Neural progenitor cell (in vitro differentiated cells): ENCODE data around the gene SIAE. TPM values are rescaled to one million over a fixed set of nuclear protein-coding genes. Genes with fewer than 3 reads are reported as not detected.

ENCODE experiments used
- DNase-seq: peaks from one replicate; pipeline ENCODE4 v3.0.0-alpha.2; 2016; ENCODE audit warnings: low spot score
- H2AFZ ChIP-seq: fragments of 200-600 bp; sonication (generic); replicated peaks from 2 replicates; pipeline ENCODE4 v1.6.1; 2016; ENCODE audit warnings: antibody characterized with exemption
- H3F3A ChIP-seq: fragments of 200-600 bp; sonication (generic); 2 replicates; pipeline ENCODE4 v1.6.1; 2016; ENCODE audit warnings: antibody characterized with exemption, low read depth
- H3K27ac ChIP-seq: fragments of 200-600 bp; sonication (generic); 2 replicates; pipeline ENCODE4 v1.5.1; 2016; ENCODE audit warnings: mild to moderate bottlenecking
- H3K27me3 ChIP-seq: fragments of 200-600 bp; sonication (generic); 2 replicates; pipeline ENCODE4 v1.6.1; 2016; ENCODE audit warnings: mild to moderate bottlenecking, moderate library complexity
- H3K36me3 ChIP-seq: fragments of 200-600 bp; sonication (generic); 2 replicates; pipeline ENCODE4 v1.5.1; 2016
- H3K4me1 ChIP-seq: fragments of 200-600 bp; sonication (generic); 2 replicates; pipeline ENCODE4 v1.6.1; 2016; ENCODE audit warnings: mixed run types
- H3K4me2 ChIP-seq: fragments of 200-600 bp; sonication (generic); 2 replicates; pipeline ENCODE4 v1.6.1; 2016
- H3K4me3 ChIP-seq: fragments of 200-600 bp; sonication (generic); 2 replicates; pipeline ENCODE4 v1.5.1; 2016
- H3K79me2 ChIP-seq: fragments of 200-600 bp; sonication (generic); 2 replicates; pipeline ENCODE4 v1.6.1; 2016; ENCODE audit warnings: low read depth
- H3K9ac ChIP-seq: fragments of 200-600 bp; sonication (generic); 2 replicates; pipeline ENCODE4 v1.6.1; 2016
- H3K9me3 ChIP-seq: fragments of 200-600 bp; sonication (generic); 2 replicates; pipeline ENCODE4 v1.5.1; 2016; ENCODE audit warnings: low read depth
- H4K20me1 ChIP-seq: fragments of 200-600 bp; sonication (generic); 2 replicates; pipeline ENCODE4 v1.6.1; 2016; ENCODE audit warnings: low read depth
- H3K27ac Mint-ChIP-seq: 3 replicates; pipeline ENCODE4 v1.8.0; 2021; ENCODE audit warnings: mixed read lengths
- H3K27me3 Mint-ChIP-seq: 2 replicates; pipeline ENCODE4 v1.8.0; 2022; ENCODE audit warnings: low read depth, mild to moderate bottlenecking, inconsistent platforms, moderate library complexity, mixed read lengths; ENCODE audit not compliant: insufficient read depth
- H3K36me3 Mint-ChIP-seq: 3 replicates; pipeline ENCODE4 v1.8.0; 2021; ENCODE audit warnings: mixed read lengths
- H3K4me1 Mint-ChIP-seq: 3 replicates; pipeline ENCODE4 v1.8.0; 2021; ENCODE audit warnings: mixed read lengths
- H3K4me3 Mint-ChIP-seq: 3 replicates; pipeline ENCODE4 v1.8.0; 2021; ENCODE audit warnings: mild to moderate bottlenecking, moderate library complexity, mixed read lengths
- H3K9me3 Mint-ChIP-seq: 3 replicates; pipeline ENCODE4 v1.8.0; 2020; ENCODE audit warnings: mixed read lengths
- CTCF ChIP-seq: fragments of 200-600 bp; sonication (generic); IDR thresholded peaks from 2 replicates; pipeline ENCODE4 v1.5.1; 2017; ENCODE audit warnings: antibody characterized with exemption, mild to moderate bottlenecking
- EZH2 ChIP-seq: fragments of 200-600 bp; sonication (generic); IDR thresholded peaks from 2 replicates; pipeline ENCODE4 v1.6.1; 2017; ENCODE audit warnings: antibody characterized with exemption, mild to moderate bottlenecking, moderate library complexity
- EZH2phosphoT487 ChIP-seq: fragments of 200-600 bp; sonication (generic); IDR thresholded peaks from 2 replicates; pipeline ENCODE4 v1.6.1; 2017; ENCODE audit warnings: antibody characterized with exemption
- total RNA-seq: library from RNA; depleted of rRNA; stranded (reverse); fragments of >200 nt; gene quantifications from 2 replicates; pipeline ENCODE4 v1.2.3, GENCODE V29; 2015; ENCODE audit warnings: low replicate concordance

Gene SIAE
- total RNA-seq, 1 donor from 2014 or later: 3.6 TPM

- Histone ChIP-seq H3K4me1 (no peaks in the 10 kb centered on the region), H3K4me2 (peak overlapping the region; percentile 94), H3K4me3 (peak overlapping the region; percentile 71), H3K9me3 (no peaks in the 10 kb centered on the region), H3K27me3 (peaks cover 37% of the 10 kb centered on the region), H3K36me3 (no peaks in the 10 kb centered on the region), H2AFZ (no peak overlapping the region), H3K27ac (no peak overlapping the region), H3F3A (peaks cover 6% of the 10 kb centered on the region), H3K79me2 (no peaks in the 10 kb centered on the region), H4K20me1 (peaks cover 4% of the 10 kb centered on the region), H3K9ac (no peak overlapping the region)
- H3K27ac Mint-ChIP-seq: peak overlapping the region; percentile 96
- no peak for TF ChIP-seq EZH2phosphoT487
- peaks cover 2% of the 10 kb centered on the region for H3K9me3 Mint-ChIP-seq
- H3K27me3 Mint-ChIP-seq: peaks cover 4% of the 10 kb centered on the region
- H3K36me3 Mint-ChIP-seq: peaks cover 11% of the 10 kb centered on the region
- peaks cover 20% of the 10 kb centered on the region for H3K4me1 Mint-ChIP-seq
- DNase-seq: no peak
- peak overlapping the region; percentile 94 for H3K4me3 Mint-ChIP-seq
Observed at GRCh38 chr11:124674571-124674970, 1.0 kb upstream of the SIAE start.

- Histone ChIP-seq H4K20me1 (peaks cover 5% of the 10 kb centered on the region), H3K27ac (no peak overlapping the region), H3K4me1 (no peaks in the 10 kb centered on the region), H3K4me3 (peak overlapping the region; percentile 71), H3K9ac (no peak overlapping the region), H2AFZ (peak overlapping the region; percentile 86), H3K4me2 (peak overlapping the region; percentile 94), H3K36me3 (no peaks in the 10 kb centered on the region), H3K79me2 (no peaks in the 10 kb centered on the region), H3F3A (peaks cover 6% of the 10 kb centered on the region), H3K27me3 (peaks cover 41% of the 10 kb centered on the region), H3K9me3 (no peaks in the 10 kb centered on the region)
- peaks cover 4% of the 10 kb centered on the region for H3K27me3 Mint-ChIP-seq
- TF ChIP-seq EZH2phosphoT487 (no peak), CTCF (no peak), EZH2 (no peak)
- peak overlapping the region; percentile 94 for H3K4me3 Mint-ChIP-seq
- peaks cover 11% of the 10 kb centered on the region for H3K36me3 Mint-ChIP-seq
- H3K27ac Mint-ChIP-seq: peak overlapping the region; percentile 96
- peaks cover 20% of the 10 kb centered on the region for H3K4me1 Mint-ChIP-seq
- DNase-seq: no peak
- peaks cover 2% of the 10 kb centered on the region for H3K9me3 Mint-ChIP-seq
Observed at GRCh38 chr11:124674168-124674517, 604 bp upstream of the SIAE start.

- peaks cover 6% of the 10 kb centered on the region for H3F3A ChIP-seq
- H3K27ac Mint-ChIP-seq: no peak overlapping the region
Observed at GRCh38 chr11:124672536-124673215, 863 bp downstream of the SIAE start.

More at GRCh38 chr11:124672536-124673215, 863 bp downstream of the SIAE start:
- peak overlapping the region; percentile 94 for H3K4me2 ChIP-seq
- H3K27me3 Mint-ChIP-seq: peaks cover 4% of the 10 kb centered on the region
- H3K27me3 ChIP-seq: peaks cover 41% of the 10 kb centered on the region
- no peaks in the 10 kb centered on the region for H3K36me3 ChIP-seq
- peaks cover 5% of the 10 kb centered on the region for H4K20me1 ChIP-seq
- H3K4me1 Mint-ChIP-seq: peaks cover 20% of the 10 kb centered on the region
- H3K79me2 ChIP-seq: no peaks in the 10 kb centered on the region
- H3K4me3 Mint-ChIP-seq: peak overlapping the region; percentile 94
- TF ChIP-seq CTCF (no peak), EZH2phosphoT487 (no peak), EZH2 (no peak)
- H3K4me3 ChIP-seq: peak overlapping the region; percentile 71
- H3K9me3 ChIP-seq: no peaks in the 10 kb centered on the region
- DNase-seq: no peak
- no peaks in the 10 kb centered on the region for H3K4me1 ChIP-seq
- no peak overlapping the region for H3K9ac ChIP-seq
- H2AFZ ChIP-seq: peak overlapping the region; percentile 75
- peaks cover 11% of the 10 kb centered on the region for H3K36me3 Mint-ChIP-seq
- H3K27ac ChIP-seq: no peak overlapping the region
- peaks cover 2% of the 10 kb centered on the region for H3K9me3 Mint-ChIP-seq
